GM12874 (cell line): ENCODE data around the gene RNF32.

Source experiments
- CTCF ChIP-seq: IDR thresholded peaks from 2 replicates; pipeline ENCODE4 v1.5.1; 2011; ENCODE audit warnings: low read depth, mild to moderate bottlenecking, control low read depth, low read length, moderate library complexity; ENCODE audit not compliant: insufficient read depth

The RNF32 gene

GRCh38 chr7:156725936-156726335, 85.4 kb downstream of the RNF32 start:
- no peak for TF ChIP-seq CTCF
